GM18505 (cell line): ENCODE results near the gene ARL15.

ENCODE experiments used
- ATAC-seq: cut with Tn5 transposase; IDR thresholded peaks from one replicate; pipeline ENCODE4 v1.9.1; 2021; ENCODE audit not compliant: unreplicated experiment
- POLR2A ChIP-seq: IDR thresholded peaks from 4 replicates; pipeline ENCODE4 v1.6.1; 2011; ENCODE audit warnings: borderline replicate concordance; ENCODE audit not compliant: insufficient read depth, insufficient read length; ENCODE audit errors: extremely low read depth

The ARL15 gene

GRCh38 chr5:53963958-53964357 lies 346.4 kb downstream of the ARL15 start:
- no peak for ATAC-seq
- TF ChIP-seq POLR2A: no peak

- ATAC-seq: no peak
- TF ChIP-seq POLR2A: no peak
Observed at GRCh38 chr5:53962306-53962705, 348.1 kb downstream of the ARL15 start.

DNA sequence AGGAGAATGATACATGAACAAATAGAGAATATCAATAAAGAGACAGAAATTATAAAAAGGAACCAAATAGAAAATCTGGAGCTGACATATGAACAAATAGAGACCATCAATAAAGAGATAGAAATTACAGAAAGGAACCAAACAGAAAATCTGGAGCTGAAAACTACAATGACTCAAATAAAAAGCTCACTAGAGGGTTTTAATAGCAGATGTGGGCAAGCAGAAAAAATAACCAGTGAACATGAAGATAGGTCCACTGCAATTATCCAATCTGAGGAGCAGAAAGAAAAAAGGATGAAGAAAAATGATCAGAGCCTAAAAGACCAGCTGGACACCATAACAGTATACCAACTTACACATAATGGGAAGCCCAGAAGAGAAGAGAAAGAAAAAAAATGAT lies 353.7 kb downstream of the ARL15 start:
- TF ChIP-seq POLR2A: no peak
- no peak for ATAC-seq

- no peak for ATAC-seq
- no peak for TF ChIP-seq POLR2A
Observed at GRCh38 chr5:53956196-53956595, 354.2 kb downstream of the ARL15 start.

DNA sequence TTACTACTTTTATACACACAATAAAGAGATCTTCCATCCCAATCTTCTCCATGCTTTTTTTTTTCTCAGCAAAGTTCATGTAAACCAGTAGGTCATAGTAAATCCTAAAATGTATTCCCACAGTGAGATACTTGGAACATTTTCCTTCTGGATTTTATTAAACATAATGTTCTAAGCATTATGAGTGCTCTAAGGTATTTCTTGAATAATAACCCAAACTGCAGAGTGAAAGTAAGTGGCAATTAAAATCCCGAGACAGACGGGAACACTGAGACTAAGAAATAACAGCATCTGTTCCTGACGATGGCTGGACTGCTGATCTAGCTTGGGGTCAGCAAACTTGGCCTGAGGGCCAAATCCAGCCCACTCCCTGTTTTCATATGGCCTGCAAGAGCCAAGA lies 359.8 kb downstream of the ARL15 start:
- no peak for TF ChIP-seq POLR2A
- no peak for ATAC-seq

- no peak for ATAC-seq
- no peak for TF ChIP-seq POLR2A
Observed at GRCh38 chr5:53948598-53948997, 361.8 kb downstream of the ARL15 start.

DNA sequence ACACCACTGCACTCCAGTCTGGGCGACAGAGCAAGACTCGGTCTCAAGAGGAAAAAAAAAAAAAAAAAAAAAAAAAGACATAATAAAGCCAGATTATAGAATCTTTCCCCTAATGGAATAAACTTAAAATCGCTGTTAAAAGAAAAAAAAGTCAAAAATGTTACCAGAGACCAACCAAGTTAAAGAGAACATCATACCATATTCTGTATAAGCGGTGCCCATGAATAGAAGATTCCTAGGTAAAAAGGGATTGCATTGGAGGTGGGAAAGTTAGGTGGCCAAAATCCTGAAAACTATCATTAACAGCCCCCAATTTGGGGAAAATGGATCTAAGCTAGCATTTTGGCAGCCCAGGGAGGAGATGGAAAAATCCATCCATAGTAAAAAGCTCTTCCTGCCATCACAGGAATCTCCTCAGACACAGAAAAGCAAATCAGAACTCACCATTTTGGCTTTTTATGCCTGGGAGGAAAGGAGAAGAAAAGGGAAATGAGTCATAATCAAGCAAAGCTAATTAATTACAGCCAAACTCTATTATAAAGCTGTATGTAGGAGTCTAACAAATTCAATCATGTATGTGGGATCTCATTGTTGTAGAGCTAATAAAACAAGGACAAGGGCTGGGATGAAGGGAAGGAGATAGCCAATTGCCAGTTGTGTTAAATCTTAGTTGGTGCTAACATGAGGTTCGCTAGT lies 363.8 kb downstream of the ARL15 start:
- TF ChIP-seq POLR2A: no peak
- no peak for ATAC-seq

- no peak for TF ChIP-seq POLR2A
- no peak for ATAC-seq
Observed at GRCh38 chr5:53944981-53945380, 365.4 kb downstream of the ARL15 start.

DNA sequence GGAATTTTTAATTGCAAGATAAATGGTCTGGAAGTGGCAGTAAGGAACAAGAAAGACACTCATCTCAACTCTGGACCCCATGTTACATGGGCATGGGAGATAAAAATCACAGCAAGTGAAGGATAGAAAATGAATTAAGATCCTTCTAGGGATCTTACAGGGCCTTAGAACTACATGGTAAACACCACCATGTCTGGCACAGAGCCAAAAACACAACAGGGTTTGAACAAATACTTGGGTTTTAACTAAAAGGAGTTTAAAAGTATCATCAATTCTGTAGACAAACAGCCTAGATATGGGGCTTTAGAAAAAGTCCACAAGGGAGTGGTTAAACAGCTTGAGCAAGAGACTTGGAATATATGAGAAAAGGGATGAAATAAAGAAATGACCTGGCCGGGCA lies 366.4 kb downstream of the ARL15 start:
- no peak for ATAC-seq
- no peak for TF ChIP-seq POLR2A

DNA sequence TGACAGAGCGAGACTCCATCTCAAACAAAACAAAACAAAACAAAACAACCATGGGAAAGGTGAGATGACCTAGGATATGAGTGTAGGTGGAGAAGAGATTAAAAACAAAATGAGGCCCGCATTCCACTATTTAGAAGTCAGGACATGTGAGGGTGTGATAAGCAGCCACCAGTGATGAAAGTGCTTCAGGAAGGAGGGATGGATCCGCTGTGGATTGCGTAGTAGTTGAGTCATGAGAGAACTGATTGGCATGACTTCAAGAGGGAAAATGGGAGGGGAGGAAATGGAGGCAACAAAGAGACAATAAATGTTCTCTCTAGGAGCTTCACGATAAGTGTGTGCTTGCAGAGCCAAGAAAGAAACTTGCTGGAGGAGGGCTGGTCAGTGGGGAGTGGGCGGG lies 367.6 kb downstream of the ARL15 start:
- no peak for ATAC-seq
- no peak for TF ChIP-seq POLR2A

DNA sequence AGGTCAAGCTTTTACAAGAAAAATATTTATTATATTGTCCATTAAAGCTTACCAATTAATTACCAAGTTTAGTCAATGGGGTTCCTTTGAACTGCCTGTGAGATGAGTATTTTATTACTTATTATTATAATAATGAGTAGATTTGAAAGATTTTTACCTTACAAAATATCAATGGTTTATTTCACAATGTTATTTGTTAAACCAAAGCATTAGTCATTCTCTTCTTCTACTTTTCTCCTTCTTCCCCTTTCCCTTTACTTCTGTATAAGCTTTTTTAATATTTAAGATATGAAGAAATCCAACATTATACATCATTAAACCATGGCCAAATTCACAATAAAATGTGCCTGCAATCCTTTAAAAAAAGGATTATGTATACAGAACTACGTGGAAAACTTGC lies 369.5 kb downstream of the ARL15 start:
- ATAC-seq: no peak
- TF ChIP-seq POLR2A: no peak

GRCh38 chr5:53937467-53937866 lies 372.9 kb downstream of the ARL15 start:
- no peak for TF ChIP-seq POLR2A
- no peak for ATAC-seq

GRCh38 chr5:53936481-53937352 lies 373.7 kb downstream of the ARL15 start:
- no peak for TF ChIP-seq POLR2A

More at GRCh38 chr5:53936481-53937352, 373.7 kb downstream of the ARL15 start:
- no peak for ATAC-seq
